Activated naive CD4-positive, alpha-beta T cell treated with anti-CD3 and anti-CD28 coated beads, Interleukin-2, amount 10 ng/mL, durations not matched to agents 7 days and 5 days (primary cell): Measurements from ENCODE around the gene CFAP97D1.

Experiments
- CTCF ChIA-PET: fragments of 350-600 bp; sonication (Branson Sonifier 250); formaldehyde crosslinking; loops from one replicate; lab custom pipeline; 2021; ENCODE audit warnings: antibody characterized with exemption; lab: Charles Lee
- DNase-seq: peaks from one replicate; pipeline ENCODE4 v3.0.0-alpha.2; 2020
- H3K27ac Mint-ChIP-seq: one replicate; pipeline ENCODE4 v1.8.0; 2021; ENCODE audit warnings: mild to moderate bottlenecking, moderate library complexity, mixed read lengths
- H3K27me3 Mint-ChIP-seq: one replicate; pipeline ENCODE4 v1.8.0; 2021; ENCODE audit warnings: mild to moderate bottlenecking, mixed read lengths
- H3K36me3 Mint-ChIP-seq: one replicate; pipeline ENCODE4 v1.8.0; 2021; ENCODE audit warnings: mixed read lengths
- H3K4me1 Mint-ChIP-seq: one replicate; pipeline ENCODE4 v1.8.0; 2021; ENCODE audit warnings: mixed read lengths
- H3K4me3 Mint-ChIP-seq: one replicate; pipeline ENCODE4 v1.8.0; 2021; ENCODE audit warnings: mild to moderate bottlenecking, moderate library complexity, mixed read lengths
- H3K9me3 Mint-ChIP-seq: one replicate; pipeline ENCODE4 v1.8.0; 2021; ENCODE audit warnings: mixed read lengths

CFAP97D1 gene

DNA sequence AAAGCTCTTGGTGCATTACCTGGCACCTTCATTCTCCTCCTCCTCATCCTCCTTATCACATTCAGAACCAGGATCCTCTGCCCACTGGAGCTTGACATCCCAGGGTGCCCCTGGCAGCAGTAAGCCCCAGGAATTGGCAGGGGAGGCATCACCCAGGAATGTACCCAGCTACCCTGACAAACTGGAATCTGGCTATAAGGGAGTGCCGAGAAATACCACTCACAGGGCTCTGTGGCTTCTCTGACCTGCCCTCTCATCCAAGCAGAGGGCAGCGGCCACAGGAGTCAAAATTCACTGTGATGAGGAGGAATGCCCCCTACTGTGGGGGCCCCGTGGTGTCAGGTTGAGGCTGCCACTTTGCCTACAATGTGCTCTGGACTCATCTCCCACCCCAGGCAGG, 33.2 kb downstream of the CFAP97D1 start:
- H3K9me3 Mint-ChIP-seq: no peaks in the 10 kb centered on the region
- no peaks in the 10 kb centered on the region for H3K36me3 Mint-ChIP-seq
- no peak for DNase-seq
- CTCF ChIA-PET: no interaction called here
- peaks cover 29% of the 10 kb centered on the region for H3K27me3 Mint-ChIP-seq
- no peaks in the 10 kb centered on the region for H3K4me1 Mint-ChIP-seq
- no peak overlapping the region for H3K27ac Mint-ChIP-seq
- H3K4me3 Mint-ChIP-seq: no peak overlapping the region

DNA sequence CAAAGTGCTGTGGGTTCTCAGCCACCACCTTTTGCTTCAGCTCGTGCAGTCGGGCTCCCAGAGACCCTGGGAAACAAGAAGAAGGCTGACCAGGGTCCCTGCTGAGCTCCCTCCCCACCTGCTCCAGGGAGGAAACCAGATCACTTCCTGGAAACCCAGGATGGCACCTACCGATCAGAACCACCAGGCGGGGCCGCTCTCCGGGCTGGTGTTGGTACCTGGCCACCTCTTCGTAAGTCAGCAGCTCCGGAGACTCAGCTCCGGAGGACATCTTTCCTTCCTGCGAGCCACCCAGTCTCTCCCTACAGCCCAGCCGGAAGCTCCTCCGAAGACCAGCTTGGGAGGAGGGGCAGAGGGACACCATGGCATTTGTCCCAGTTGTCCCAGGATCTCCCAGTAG, 33.8 kb downstream of the CFAP97D1 start:
- H3K4me3 Mint-ChIP-seq: no peak overlapping the region
- H3K27ac Mint-ChIP-seq: no peak overlapping the region
- DNase-seq: no peak
- H3K36me3 Mint-ChIP-seq: no peaks in the 10 kb centered on the region
- peaks cover 29% of the 10 kb centered on the region for H3K27me3 Mint-ChIP-seq
- CTCF ChIA-PET: no interaction called here
- H3K4me1 Mint-ChIP-seq: no peaks in the 10 kb centered on the region
- H3K9me3 Mint-ChIP-seq: no peaks in the 10 kb centered on the region

DNA sequence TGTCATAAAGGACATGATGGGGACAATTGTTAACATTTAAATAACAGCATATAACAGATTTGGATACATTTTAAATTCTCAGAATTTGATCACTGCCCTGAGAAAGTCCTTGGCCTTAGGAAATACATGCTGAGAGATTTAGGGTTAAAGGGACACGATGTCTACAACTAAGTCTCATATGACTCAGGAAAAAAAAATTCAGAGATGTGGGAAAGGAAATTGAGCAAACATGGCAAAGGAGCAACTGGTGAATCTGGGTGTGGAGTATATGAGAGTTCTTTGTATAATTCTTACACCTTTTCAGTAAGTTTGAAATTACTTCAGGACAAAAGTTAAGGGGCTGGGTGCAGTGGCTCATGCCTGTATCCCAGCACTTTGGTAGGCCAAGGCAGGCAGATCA, 34.5 kb downstream of the CFAP97D1 start:
- CTCF ChIA-PET: no interaction called here
- no peaks in the 10 kb centered on the region for H3K36me3 Mint-ChIP-seq
- no peak overlapping the region for H3K27ac Mint-ChIP-seq
- no peaks in the 10 kb centered on the region for H3K4me1 Mint-ChIP-seq
- DNase-seq: no peak
- no peaks in the 10 kb centered on the region for H3K9me3 Mint-ChIP-seq
- H3K27me3 Mint-ChIP-seq: peaks cover 29% of the 10 kb centered on the region
- H3K4me3 Mint-ChIP-seq: no peak overlapping the region

DNA sequence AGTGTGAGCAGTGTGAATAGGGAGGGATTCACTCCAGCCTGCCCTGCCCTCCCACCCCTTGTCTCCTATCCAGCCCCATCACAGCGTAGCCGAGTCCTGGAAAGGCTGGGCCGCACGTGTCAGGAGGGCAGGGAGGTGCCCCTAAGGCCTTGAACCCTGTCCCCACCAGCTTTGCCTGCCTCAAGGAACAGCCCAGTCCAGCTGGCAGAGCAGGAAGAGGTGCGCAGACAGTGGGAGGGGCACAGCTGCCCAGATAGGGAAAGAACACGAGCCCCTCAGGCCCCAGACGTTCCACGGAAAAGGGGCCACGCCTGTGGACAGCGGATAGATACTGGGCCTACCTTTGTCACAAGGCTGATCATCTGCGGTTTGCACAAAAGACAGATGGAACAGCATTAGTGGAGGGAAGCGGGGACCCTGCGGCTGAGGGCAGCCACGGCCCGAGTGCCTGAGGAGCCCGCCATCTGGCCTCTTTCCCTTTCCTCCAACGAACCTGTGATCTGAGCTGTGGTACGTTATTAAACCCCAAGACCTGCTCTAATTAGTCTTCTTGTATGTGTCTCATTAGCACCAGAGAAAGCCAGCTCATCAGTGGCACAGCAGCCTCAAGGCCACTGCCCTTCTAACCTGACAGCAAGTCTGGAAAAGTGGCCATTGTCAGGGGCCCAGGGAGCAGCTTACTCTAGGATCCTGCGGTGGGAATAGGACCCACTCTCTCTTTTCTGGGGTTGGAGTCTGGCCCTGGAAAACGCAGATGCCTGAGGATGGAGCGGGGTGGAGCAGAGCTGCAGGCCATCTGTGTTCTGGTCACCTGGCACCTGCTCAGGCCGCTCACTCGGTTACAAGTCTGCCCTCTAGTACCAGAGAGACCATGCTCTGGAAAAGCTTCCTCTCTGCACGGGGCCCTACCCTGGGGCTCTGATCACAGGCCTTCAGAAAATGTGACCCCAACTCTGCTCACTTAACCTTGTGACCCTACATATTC, 36.4 kb downstream of the CFAP97D1 start:
- Mint-ChIP-seq H3K4me1 (no peaks in the 10 kb centered on the region), H3K9me3 (no peaks in the 10 kb centered on the region), H3K36me3 (no peaks in the 10 kb centered on the region), H3K4me3 (no peak overlapping the region), H3K27me3 (peaks cover 20% of the 10 kb centered on the region), H3K27ac (no peak overlapping the region)
- no peak for DNase-seq
- CTCF ChIA-PET: interaction anchor here (0.6 to 1.2 kb wide), 2 partner anchors 30 to 62 kb away, joined by 3 to 5 read pairs; no protein-coding TSS in a partner anchor

DNA sequence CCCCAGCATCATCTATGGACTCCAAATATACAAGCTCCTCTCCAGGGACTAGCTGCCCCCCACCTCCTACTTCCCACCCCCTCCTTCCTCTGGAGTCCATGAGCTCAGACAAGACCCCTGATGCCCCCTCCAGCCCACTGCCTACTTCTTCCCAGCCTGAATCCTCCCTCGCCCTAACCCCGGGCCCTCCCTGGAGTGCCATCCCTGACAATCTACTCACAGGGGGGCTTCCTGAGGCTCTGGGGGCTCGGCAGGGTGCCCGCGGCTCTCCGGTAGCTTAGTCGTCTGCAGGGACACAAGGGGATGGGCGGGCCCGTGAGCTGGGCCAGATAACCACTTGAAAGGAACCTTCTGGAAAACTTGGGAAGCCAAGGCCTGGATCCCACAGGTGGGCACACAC, 37.6 kb downstream of the CFAP97D1 start:
- H3K36me3 Mint-ChIP-seq: no peaks in the 10 kb centered on the region
- no peak overlapping the region for H3K4me3 Mint-ChIP-seq
- DNase-seq: no peak
- H3K4me1 Mint-ChIP-seq: no peaks in the 10 kb centered on the region
- no peak overlapping the region for H3K27ac Mint-ChIP-seq
- no peaks in the 10 kb centered on the region for H3K9me3 Mint-ChIP-seq
- H3K27me3 Mint-ChIP-seq: peaks cover 13% of the 10 kb centered on the region
- CTCF ChIA-PET: interaction anchor here (0.6 to 1.2 kb wide), 2 partner anchors 28 to 176 kb away, joined by 4 to 5 read pairs; no protein-coding TSS in a partner anchor

DNA sequence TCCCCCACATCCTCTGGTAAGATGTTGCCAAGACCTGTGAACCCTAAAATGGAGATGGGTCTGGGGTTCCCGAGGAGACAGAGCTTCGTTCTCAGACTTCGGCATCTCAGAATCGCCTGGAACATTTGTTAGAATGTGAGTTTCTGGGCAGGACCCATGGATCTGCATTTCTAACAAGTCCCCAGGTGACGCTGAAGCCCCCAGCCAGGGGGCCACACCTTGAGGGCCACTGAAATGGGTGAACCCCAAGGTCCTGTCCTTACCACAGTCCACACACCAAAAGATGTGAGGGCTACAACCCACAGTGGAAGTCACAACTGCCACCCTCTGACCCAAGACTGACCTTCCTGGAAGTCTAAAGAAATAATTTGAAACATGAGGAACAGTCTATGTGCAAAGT, 38.7 kb downstream of the CFAP97D1 start:
- no peak overlapping the region for H3K4me3 Mint-ChIP-seq
- CTCF ChIA-PET: no interaction called here

DNA sequence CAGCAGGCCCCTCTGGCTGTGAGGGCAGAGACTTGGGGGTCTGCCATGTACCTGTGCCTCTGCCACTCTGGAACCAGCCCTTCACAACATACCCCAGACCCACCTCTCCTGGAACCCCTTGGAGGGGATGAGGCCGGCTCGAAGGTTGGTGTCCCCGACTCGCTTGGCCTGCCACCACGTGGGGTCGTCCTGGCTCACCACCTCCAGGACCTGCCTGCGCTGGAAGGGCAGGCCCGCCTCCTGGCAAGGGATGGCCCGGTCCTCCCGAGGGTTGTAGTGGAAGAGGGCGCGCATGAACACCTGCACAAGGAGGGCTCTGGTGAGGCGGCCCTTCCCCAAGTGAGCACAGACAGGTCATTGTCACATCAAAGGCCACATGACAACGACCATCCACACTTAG, 40.5 kb downstream of the CFAP97D1 start:
- no peaks in the 10 kb centered on the region for H3K36me3 Mint-ChIP-seq
- no peak overlapping the region for H3K4me3 Mint-ChIP-seq
- H3K27me3 Mint-ChIP-seq: peaks cover 6% of the 10 kb centered on the region
- CTCF ChIA-PET: no interaction called here
- H3K9me3 Mint-ChIP-seq: no peaks in the 10 kb centered on the region
- no peak overlapping the region for H3K27ac Mint-ChIP-seq
- H3K4me1 Mint-ChIP-seq: no peaks in the 10 kb centered on the region
- no peak for DNase-seq

More for the DNA sequence above, 38.7 kb downstream of the CFAP97D1 start:
- Mint-ChIP-seq H3K27me3 (peaks cover 1% of the 10 kb centered on the region), H3K4me1 (no peaks in the 10 kb centered on the region), H3K36me3 (no peaks in the 10 kb centered on the region), H3K27ac (no peak overlapping the region), H3K9me3 (no peaks in the 10 kb centered on the region)
- no peak for DNase-seq

DNA sequence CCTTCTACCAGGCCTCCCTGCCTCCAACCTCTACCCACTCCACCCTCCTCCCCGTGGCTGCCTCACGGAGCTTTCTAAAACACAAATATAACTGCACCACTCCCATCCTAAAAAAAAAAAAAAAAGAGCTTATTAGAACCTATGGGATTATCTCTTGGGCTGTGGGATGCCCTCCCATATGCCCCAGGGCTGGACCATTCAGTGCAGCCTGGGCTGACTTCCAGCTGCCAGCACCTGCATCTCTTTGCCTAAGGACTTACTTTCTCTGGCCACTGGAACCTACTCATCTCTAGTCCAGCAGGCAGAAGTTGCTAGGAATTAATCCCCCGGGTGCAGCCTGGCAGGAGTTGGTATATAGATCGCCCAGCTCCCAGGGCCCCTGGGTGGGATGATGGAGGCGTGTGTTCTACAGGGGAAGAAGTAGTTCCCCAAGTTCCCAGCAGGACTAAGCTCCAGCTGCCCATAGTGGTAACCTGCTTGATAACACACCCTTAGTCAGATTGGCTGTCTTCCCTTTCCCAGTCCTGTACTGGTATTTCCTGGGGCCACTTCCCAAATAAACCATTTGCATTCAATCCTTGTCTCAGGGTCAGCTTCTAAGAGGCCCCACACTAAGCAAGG, 42.4 kb downstream of the CFAP97D1 start:
- peaks cover 6% of the 10 kb centered on the region for H3K27me3 Mint-ChIP-seq
- H3K36me3 Mint-ChIP-seq: no peaks in the 10 kb centered on the region
- DNase-seq: no peak
- no peak overlapping the region for H3K27ac Mint-ChIP-seq
- no peaks in the 10 kb centered on the region for H3K4me1 Mint-ChIP-seq
- H3K9me3 Mint-ChIP-seq: no peaks in the 10 kb centered on the region
- no peak overlapping the region for H3K4me3 Mint-ChIP-seq
- CTCF ChIA-PET: no interaction called here

DNA sequence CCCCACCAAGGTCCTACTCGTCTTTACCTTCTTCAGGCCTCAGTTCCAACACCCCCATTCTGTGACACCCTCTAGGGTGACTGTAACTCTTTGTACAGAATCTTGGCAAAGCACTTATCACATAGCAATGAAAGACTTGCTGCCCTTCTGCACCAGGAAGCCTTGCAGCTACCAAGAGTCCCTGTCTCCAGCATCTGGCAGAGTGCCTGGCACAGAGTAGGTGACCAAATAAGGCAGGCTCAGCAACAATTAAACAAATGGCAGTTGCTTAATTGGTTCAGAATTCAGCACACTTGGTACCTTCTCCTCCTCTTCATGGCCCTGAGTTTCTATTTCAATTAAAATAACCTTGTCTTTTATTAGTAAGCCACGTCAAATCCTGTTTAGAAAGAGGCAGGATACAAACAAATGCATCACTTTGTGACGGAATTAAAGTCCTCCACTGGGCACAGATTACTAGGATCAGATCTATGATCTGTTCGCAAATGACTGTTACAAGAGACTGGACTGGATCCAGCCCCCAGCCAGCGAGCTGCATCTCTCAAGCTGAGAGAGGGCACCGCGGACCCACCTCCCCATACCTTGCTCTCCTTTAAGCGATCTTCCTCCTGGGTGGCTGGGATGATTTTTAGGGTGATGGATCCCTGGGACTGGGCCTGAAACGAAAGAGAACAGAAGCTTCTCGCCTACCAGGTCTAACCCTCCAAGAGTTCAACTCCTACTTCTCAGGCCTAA, 43.3 kb downstream of the CFAP97D1 start:
- H3K36me3 Mint-ChIP-seq: no peaks in the 10 kb centered on the region
- no peak overlapping the region for H3K4me3 Mint-ChIP-seq
- CTCF ChIA-PET: no interaction called here
- no peak overlapping the region for H3K27ac Mint-ChIP-seq
- H3K9me3 Mint-ChIP-seq: no peaks in the 10 kb centered on the region
- DNase-seq: no peak
- H3K4me1 Mint-ChIP-seq: no peaks in the 10 kb centered on the region
- peaks cover 6% of the 10 kb centered on the region for H3K27me3 Mint-ChIP-seq

DNA sequence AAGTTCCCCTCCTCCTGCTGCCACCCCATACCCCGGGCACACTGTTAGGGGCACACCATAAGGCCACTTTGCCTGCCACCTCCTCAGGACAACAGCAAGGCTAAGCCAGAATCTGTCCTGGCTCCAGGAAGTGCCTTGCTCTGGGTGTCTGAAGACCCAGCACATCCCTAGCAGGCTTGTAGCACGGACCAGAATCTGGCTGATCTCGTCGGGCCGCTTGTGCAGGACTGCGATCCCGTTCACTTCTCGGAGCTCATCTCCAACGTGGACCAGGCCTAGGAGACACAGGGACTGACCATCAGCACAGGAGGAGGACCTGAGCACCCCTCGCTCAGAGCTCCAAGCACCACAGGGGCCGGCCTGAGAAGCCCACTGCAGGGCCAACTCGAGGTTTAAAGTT, 45.3 kb downstream of the CFAP97D1 start:
- H3K27ac Mint-ChIP-seq: no peak overlapping the region

DNA sequence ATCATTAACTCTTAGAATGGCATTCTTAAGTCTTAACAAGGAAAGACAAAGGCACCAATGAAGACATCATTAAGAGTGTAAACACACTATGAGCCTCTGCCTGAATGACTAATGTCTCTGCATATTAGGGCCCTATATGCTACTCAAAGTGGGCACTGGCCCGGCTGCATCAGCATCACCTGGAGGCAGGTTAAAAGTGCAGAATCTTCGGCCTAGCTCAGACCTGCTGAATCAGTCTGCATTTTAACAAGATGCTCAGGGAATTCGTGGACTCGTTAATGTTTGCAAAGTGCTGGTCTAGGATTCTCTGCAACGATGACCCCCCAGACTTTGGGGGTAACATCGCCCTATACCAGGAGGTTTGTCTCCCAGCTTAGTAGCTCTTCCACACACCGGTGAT, 46.0 kb downstream of the CFAP97D1 start:
- CTCF ChIA-PET: interaction anchor here (0.6 to 1.4 kb wide), 2 partner anchors 20 to 52 kb away, joined by 3 to 4 read pairs; no protein-coding TSS in a partner anchor
- H3K9me3 Mint-ChIP-seq: no peaks in the 10 kb centered on the region
- H3K36me3 Mint-ChIP-seq: no peaks in the 10 kb centered on the region
- peaks cover 25% of the 10 kb centered on the region for H3K27me3 Mint-ChIP-seq
- H3K4me1 Mint-ChIP-seq: no peaks in the 10 kb centered on the region
- DNase-seq: no peak
- no peak overlapping the region for H3K27ac Mint-ChIP-seq
- no peak overlapping the region for H3K4me3 Mint-ChIP-seq

More for the DNA sequence above, 45.3 kb downstream of the CFAP97D1 start:
- Mint-ChIP-seq H3K36me3 (no peaks in the 10 kb centered on the region), H3K4me3 (no peak overlapping the region), H3K4me1 (no peaks in the 10 kb centered on the region), H3K9me3 (no peaks in the 10 kb centered on the region), H3K27me3 (peaks cover 18% of the 10 kb centered on the region)
- CTCF ChIA-PET: interaction anchor here (1.4 kb wide), 1 partner anchor 21 kb away, joined by 4 read pairs; no protein-coding TSS in a partner anchor
- DNase-seq: no peak

DNA sequence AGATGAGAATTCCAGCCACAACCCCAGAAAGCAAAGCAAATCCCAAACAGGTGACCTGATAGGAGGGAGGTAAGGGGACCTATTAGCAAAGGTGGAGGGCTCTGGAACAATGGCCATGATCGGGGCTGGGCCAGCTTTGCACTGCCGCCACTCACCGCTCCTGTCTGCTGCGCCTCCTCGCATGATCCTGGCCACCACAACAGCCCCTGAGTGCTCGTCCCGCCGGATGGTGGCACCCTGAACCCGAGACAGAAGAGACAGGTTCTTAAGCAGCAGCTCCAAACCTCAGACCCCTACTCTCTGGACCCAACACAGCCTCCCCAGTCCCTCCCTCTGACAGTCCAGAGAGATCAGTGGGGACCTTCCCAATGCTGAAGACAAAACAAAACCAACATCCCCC, 47.4 kb downstream of the CFAP97D1 start:
- CTCF ChIA-PET: no interaction called here
- H3K36me3 Mint-ChIP-seq: no peaks in the 10 kb centered on the region
- H3K27ac Mint-ChIP-seq: no peak overlapping the region
- no peak overlapping the region for H3K4me3 Mint-ChIP-seq
- H3K27me3 Mint-ChIP-seq: peaks cover 39% of the 10 kb centered on the region
- no peaks in the 10 kb centered on the region for H3K9me3 Mint-ChIP-seq
- peaks cover 6% of the 10 kb centered on the region for H3K4me1 Mint-ChIP-seq
- no peak for DNase-seq

DNA sequence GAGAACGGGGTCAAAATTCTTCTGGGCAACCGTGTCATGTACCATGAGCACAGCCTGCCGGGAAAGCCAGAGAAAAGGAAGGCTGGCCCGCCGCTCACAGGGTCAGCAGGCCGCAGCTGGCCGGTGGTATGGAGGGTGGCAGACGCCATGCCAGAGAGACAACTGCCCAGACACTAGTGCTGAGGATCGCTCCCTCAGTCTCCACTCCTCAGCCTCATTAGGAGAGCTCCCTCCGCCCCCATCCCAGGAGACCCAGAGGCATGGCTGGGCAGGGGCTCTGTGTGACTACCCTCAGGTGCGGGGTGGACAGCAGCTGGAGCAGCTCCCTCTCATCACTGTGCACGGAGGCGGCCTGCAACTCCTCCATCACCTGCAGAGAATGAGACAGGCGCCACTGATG, 49.5 kb downstream of the CFAP97D1 start:
- H3K27ac Mint-ChIP-seq: no peak overlapping the region
- CTCF ChIA-PET: no interaction called here
- H3K27me3 Mint-ChIP-seq: peaks cover 58% of the 10 kb centered on the region
- no peak overlapping the region for H3K4me3 Mint-ChIP-seq
- no peaks in the 10 kb centered on the region for H3K36me3 Mint-ChIP-seq
- peaks cover 14% of the 10 kb centered on the region for H3K4me1 Mint-ChIP-seq
- H3K9me3 Mint-ChIP-seq: peaks cover 4% of the 10 kb centered on the region
- no peak for DNase-seq

DNA sequence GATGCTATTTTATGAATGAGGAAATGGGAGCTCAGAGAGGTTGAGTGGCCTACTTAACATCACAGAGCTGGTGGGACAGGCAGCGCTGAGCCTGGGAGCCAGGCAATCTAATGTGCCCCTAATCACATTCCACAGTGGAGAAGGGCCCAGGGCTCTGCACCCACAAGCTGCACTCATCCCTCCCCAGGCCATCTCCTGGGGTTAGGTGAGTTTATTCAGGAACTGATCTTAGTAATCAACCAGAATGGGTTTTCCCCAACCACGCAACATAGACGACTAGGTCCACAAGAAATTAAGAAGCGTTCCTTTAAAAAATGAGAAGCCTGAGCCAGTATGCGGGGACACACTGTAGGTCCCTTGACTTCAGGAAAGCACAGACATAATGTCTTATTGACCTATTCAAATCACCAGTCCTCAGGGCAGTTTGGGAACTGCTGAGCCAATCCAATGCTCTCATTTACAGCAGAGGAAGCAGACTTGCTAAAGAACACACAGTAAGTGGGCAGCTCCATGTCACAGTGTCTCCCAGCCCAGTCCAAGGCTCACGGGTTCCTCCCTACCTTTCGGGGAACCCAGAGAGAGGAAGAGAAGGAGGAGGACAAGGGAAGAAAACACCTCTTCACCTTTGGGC, 50.4 kb downstream of the CFAP97D1 start:
- DNase-seq: no peak
- H3K4me3 Mint-ChIP-seq: no peak overlapping the region
- peaks cover 61% of the 10 kb centered on the region for H3K27me3 Mint-ChIP-seq
- CTCF ChIA-PET: interaction anchor here (2.0 kb wide), 1 partner anchor 16 kb away, joined by 7 read pairs; no protein-coding TSS in a partner anchor
- peaks cover 14% of the 10 kb centered on the region for H3K4me1 Mint-ChIP-seq
- no peaks in the 10 kb centered on the region for H3K36me3 Mint-ChIP-seq
- no peak overlapping the region for H3K27ac Mint-ChIP-seq
- H3K9me3 Mint-ChIP-seq: peaks cover 4% of the 10 kb centered on the region
